ENCODE measurements around the gene ALG12.

The ALG12 gene

DNA sequence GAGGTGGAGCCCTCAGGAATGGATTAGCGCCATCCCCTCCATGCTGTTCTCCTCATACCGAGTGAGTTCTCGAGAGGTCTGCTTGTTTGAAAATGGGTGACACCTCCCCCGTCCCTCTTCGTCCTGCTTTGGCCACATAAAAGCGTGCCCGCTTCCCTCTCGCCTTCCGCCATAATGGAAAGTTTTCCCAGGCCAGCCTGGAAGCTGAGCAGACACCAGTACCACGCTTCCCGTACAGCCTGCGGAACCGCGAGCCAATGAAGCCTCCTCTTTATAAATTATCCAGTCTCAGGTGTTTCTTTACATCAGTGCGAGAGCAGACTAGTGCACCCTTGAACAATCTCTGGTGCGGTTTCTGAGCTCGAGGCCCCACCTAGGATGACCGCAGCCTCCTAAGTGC is 12.8 kb downstream of the ALG12 start:
- no peak overlapping the region for H3K27ac ChIP-seq (ENCODE audit: low read depth, low read length, poor library complexity, severe bottlenecking)
- H3K4me1 ChIP-seq (ENCODE audit: insufficient read depth, low read length, severe bottlenecking): no peaks in the 10 kb centered on the region
- H3K36me3 ChIP-seq (ENCODE audit: insufficient read depth, low read length): peaks cover 78% of the 10 kb centered on the region
- H3K4me3 ChIP-seq (ENCODE audit: low read depth, low read length, poor library complexity, severe bottlenecking): no peak overlapping the region
- H3K9me3 ChIP-seq (ENCODE audit: low read length): no peaks in the 10 kb centered on the region
- no peaks in the 10 kb centered on the region for H4K20me1 ChIP-seq (ENCODE audit: insufficient read depth, low read length)
- no peaks in the 10 kb centered on the region for H3F3A ChIP-seq (ENCODE audit: insufficient read depth, low read length)
- no peak overlapping the region for H3K4me2 ChIP-seq (ENCODE audit: low read length)
- no peak overlapping the region for H3K9ac ChIP-seq (ENCODE audit: low read length)
- H3K9me2 ChIP-seq (ENCODE audit: low read depth, low read length): no peaks in the 10 kb centered on the region
- H3K27me3 ChIP-seq (ENCODE audit: insufficient read depth, low read length): no peaks in the 10 kb centered on the region
- H3K79me2 ChIP-seq (ENCODE audit: insufficient read depth, low read length): no peaks in the 10 kb centered on the region
- no peak overlapping the region for H2AFZ ChIP-seq (ENCODE audit: low read length)
- no peak for TF ChIP-seq EZH2 (IDR thresholded peaks at IDR 0.05; ENCODE audit: borderline replicate concordance, low read length)
- TF ChIP-seq, protein P1, sequence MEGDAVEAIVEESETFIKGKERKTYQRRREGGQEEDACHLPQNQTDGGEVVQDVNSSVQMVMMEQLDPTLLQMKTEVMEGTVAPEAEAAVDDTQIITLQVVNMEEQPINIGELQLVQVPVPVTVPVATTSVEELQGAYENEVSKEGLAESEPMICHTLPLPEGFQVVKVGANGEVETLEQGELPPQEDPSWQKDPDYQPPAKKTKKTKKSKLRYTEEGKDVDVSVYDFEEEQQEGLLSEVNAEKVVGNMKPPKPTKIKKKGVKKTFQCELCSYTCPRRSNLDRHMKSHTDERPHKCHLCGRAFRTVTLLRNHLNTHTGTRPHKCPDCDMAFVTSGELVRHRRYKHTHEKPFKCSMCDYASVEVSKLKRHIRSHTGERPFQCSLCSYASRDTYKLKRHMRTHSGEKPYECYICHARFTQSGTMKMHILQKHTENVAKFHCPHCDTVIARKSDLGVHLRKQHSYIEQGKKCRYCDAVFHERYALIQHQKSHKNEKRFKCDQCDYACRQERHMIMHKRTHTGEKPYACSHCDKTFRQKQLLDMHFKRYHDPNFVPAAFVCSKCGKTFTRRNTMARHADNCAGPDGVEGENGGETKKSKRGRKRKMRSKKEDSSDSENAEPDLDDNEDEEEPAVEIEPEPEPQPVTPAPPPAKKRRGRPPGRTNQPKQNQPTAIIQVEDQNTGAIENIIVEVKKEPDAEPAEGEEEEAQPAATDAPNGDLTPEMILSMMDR (IDR thresholded peaks at IDR 0.05; ENCODE audit: low read length): no peak

DNA sequence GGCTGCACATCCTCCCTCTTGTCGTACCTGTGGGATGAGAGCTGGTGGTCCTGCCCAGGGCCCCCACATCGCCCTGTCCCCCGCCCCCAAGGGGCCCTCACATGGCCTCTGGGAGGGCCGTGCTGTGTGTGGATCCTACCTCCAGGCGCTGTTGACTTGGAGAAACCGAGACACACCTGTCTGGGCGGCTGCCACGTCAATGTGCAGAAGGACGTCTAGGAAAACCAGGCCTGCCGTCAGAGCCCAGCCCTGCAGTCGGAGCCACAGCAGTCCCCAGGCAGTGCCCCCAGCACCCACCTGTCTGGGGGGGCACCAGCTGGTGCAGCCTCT is 14.2 kb downstream of the ALG12 start:
- H3K4me2 ChIP-seq (ENCODE audit: low read length): no peak overlapping the region

DNA sequence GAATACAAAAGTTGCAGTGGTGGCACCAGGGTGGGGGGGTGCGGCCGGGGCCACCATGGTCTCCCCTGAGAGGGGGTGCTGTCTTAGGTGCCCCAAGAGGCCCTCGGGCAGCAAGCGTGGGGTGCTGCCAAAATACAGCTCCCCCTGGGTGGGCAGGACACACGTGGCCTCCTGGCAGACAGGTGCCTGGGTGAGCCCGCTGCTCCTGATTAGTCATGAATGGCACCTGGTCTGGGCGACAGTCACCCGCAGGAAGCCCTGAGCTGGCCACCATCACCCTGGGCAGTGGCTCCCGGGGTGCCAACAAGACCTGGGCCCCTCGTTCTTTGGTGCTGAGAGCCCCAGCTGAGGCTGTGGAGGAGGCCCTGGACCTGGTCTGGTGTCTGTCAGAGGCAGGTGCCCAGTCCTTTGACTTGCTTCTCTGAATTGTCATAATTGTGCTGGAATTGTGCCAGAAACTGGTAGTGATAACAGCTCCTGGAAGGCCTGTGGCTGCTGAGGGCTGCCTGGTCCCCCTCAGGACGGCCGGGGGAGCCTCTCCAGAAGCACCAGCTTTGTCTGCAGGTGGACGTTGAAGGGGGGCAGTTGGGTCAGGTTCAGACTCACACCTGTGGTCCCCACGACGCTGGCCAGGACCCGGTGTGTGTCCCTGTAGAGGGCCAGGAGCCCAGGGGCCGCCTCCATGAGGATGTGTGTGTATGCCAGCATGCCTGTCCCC is 14.8 kb downstream of the ALG12 start:
- no peak overlapping the region for H3K27ac ChIP-seq (ENCODE audit: low read depth, low read length, poor library complexity, severe bottlenecking)
- no peak overlapping the region for H2AFZ ChIP-seq (ENCODE audit: low read length)
- TF ChIP-seq EZH2 (IDR thresholded peaks at IDR 0.05; ENCODE audit: borderline replicate concordance, low read length): no peak
- TF ChIP-seq, protein P1 (IDR thresholded peaks at IDR 0.05; ENCODE audit: low read length): no peak

More for the DNA sequence above, 14.2 kb downstream of the ALG12 start:
- Histone ChIP-seq H3K36me3 (ENCODE audit: insufficient read depth, low read length) (peaks cover 69% of the 10 kb centered on the region), H2AFZ (ENCODE audit: low read length) (no peak overlapping the region), H3K79me2 (ENCODE audit: insufficient read depth, low read length) (no peaks in the 10 kb centered on the region), H3K9me3 (ENCODE audit: low read length) (no peaks in the 10 kb centered on the region), H3K4me3 (ENCODE audit: low read depth, low read length, poor library complexity, severe bottlenecking) (no peak overlapping the region), H3K27me3 (ENCODE audit: insufficient read depth, low read length) (no peaks in the 10 kb centered on the region), H4K20me1 (ENCODE audit: insufficient read depth, low read length) (no peaks in the 10 kb centered on the region), H3F3A (ENCODE audit: insufficient read depth, low read length) (no peaks in the 10 kb centered on the region), H3K9me2 (ENCODE audit: low read depth, low read length) (no peaks in the 10 kb centered on the region), H3K4me1 (ENCODE audit: insufficient read depth, low read length, severe bottlenecking) (no peaks in the 10 kb centered on the region), H3K27ac (ENCODE audit: low read depth, low read length, poor library complexity, severe bottlenecking) (no peak overlapping the region), H3K9ac (ENCODE audit: low read length) (no peak overlapping the region)
- no peak for TF ChIP-seq EZH2 (IDR thresholded peaks at IDR 0.05; ENCODE audit: borderline replicate concordance, low read length)
- TF ChIP-seq, protein P1 (IDR thresholded peaks at IDR 0.05; ENCODE audit: low read length): no peak

More for the DNA sequence above, 14.8 kb downstream of the ALG12 start:
- Histone ChIP-seq H3K9me3 (ENCODE audit: low read length) (no peaks in the 10 kb centered on the region), H3K27me3 (ENCODE audit: insufficient read depth, low read length) (no peaks in the 10 kb centered on the region), H3K9me2 (ENCODE audit: low read depth, low read length) (no peaks in the 10 kb centered on the region), H3K4me1 (ENCODE audit: insufficient read depth, low read length, severe bottlenecking) (no peaks in the 10 kb centered on the region), H3K9ac (ENCODE audit: low read length) (no peak overlapping the region), H3K4me2 (ENCODE audit: low read length) (no peak overlapping the region), H4K20me1 (ENCODE audit: insufficient read depth, low read length) (no peaks in the 10 kb centered on the region), H3F3A (ENCODE audit: insufficient read depth, low read length) (no peaks in the 10 kb centered on the region), H3K4me3 (ENCODE audit: low read depth, low read length, poor library complexity, severe bottlenecking) (no peak overlapping the region), H3K79me2 (ENCODE audit: insufficient read depth, low read length) (no peaks in the 10 kb centered on the region), H3K36me3 (ENCODE audit: insufficient read depth, low read length) (peaks cover 74% of the 10 kb centered on the region)
